Measurements from ENCODE around the gene USF2.

Gene USF2

DNA sequence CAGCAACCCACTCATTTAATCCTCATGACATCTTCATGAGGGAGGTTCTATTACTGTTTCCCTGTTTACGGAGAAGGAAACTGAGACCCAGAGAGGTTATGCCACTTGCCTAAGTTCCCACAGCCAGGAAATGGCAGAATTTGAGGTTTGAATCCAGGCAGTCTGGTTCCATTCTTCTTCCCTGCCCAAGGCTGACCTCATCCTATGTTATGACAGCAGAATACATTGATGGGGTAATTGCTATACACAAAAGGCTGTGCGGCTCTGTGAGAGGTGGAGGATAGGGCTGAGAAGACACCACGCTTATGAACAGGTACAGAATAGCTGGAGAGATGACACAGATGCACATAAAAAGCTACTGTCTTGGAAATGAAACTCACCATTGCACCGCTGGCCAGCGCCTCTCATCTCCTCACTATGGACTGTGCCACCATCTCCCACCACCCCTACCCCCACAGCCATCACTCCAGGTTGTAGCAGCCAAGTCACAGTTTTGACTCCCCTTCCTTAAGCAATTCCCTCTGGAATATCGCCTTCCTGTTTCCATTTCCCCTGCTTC is 34.7 kb downstream of the USF2 start:
- no peak for DNase-seq

DNA sequence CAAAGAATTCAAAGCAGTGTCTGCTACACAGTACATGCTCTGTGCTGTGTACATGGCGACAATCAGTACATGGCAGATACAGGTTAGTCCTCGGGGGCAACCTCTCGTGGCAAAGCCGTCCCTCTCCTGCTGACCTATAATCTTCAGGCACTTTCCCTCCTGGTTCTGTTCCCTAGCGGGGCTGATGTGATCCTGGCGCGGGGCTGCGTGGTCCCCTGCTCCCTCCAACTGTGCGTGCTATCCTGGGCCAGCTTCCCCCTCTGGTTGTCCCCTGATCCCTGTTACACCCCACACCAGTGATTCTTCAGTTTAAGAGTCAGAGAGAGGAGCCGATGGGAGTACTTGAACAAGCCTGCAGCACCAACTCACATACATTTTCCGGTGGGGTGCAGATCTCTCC is 35.3 kb downstream of the USF2 start:
- DNase-seq = no peak

DNA sequence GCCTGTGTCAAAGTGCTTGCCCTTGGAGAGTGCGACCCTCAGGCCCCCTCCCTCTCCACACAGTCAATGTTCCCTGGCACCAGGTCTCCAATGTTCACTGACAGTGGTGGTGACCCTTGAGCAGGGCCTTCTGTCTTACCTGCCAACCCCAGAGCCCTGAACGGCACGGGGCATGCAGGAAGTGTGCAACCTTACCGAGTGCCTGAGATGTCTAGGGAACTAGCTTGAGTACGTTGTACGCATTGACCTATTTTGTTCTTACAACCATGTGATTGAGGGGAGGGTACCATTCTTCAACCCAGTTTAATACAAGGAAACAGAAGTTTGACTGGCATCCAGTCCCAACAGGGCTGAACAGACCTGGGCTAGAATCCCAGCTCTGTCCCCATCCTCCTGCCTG is 36.4 kb downstream of the USF2 start:
- no peak for DNase-seq

DNA sequence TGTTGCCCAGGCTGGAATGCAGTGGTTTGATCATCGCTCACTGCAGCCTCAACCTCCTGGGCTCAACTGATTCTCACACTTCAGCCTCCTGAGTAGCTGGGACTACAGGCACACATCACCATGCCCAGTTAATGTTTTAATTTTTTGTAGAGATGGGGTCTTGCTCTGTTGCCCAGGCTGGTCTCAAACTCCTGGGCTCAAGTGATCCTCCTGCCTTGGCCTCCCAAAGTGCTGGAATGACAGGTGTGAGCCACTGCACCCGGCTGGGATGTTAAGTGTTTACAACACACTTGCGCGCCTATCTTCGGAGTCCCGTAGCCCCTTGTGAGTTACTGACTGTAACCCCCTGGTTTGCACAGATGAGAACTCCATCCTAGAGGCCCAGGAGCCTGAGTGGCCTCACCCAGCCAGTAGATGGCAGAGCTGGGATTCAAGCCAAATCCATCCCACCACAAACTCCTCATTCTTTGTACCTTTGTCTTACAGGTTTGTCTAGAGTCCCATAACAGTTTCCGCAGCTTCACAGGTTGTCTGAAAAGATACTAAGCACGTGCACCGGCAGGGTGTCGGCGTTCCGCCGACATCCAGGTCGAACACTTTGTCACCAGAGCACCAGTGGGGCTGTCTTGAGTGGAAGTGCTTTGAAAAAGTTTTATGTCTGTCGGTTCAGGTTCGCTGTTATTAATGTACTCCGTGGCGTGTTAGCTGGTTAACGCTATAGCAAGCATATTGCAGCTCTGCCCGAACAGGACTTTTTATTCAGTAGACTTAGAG is 37.9 kb downstream of the USF2 start:
- no peak for DNase-seq

DNA sequence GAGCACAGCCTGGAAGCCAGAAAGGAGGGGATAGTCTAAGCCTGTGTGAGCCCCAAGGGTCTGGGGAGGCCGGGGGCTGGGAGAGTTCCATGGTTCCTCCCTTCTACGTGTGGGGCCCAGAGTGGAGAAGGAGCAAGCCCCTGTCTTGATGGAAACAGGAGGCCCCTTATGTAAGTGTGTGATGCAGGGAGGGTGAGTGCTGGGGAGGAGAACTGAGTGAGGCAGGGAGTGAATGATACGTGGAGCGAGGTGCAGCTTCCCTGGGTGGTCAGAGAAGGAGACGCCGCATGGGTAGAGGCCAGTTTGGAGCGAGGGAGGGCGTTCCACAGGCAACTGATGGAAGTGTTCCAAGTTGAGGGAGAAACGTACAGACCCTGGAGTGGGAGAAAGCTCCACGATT is 39.2 kb downstream of the USF2 start:
- DNase-seq = no peak

DNA sequence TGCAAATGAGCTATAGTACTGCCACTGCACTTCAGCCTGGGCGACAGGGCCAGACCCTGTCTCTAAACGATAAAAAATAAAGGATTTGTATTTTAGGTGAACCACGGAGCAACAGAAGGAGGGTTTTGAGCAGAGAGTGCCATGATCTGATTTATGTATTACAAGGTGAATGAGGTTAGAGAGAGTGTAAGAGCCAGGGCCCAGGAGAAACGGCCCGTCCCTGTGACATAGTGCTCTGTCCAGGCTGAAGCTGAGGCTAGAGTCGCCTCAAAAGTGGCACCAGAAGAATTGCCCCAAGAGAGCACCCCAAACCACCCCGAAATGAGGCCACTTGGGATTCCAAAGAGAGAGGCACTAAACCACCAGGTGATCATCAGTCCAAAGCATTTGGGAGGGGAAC is 40.1 kb downstream of the USF2 start:
- DNase-seq = no peak

DNA sequence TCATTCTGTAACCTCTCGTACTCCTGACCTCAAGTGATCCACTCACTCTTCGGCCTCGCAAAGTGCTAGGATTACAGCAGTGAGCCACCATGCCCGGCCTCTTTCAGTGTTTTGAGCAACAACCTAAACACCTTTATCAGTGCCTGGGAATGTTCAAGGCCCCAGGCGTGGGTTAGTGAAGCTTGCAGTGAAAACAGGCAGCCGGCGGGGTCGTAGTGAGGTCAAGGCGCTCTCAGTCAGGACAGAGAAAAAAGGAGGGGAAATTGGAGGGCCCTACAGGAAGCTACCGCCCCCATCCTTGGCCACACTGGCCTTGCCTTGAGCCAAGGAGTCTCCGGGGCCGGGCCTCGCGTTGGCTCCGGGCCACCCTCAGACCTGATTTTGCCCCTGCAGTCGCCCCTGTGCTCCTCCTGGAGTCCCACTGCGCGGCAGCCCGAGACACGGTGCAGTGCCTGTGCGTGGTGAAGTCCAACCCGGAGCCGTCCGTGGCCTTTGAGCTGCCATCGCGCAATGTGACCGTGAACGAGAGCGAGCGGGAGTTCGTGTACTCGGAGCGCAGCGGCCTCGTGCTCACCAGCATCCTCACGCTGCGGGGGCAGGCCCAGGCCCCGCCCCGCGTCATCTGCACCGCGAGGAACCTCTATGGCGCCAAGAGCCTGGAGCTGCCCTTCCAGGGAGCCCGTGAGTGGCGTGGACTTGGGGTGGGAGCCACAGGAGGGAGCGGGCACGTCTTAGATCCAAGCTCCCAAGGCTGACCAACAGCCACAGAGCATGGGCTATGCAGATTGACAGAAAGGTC is 40.9 kb downstream of the USF2 start:
- no peak for DNase-seq

DNA sequence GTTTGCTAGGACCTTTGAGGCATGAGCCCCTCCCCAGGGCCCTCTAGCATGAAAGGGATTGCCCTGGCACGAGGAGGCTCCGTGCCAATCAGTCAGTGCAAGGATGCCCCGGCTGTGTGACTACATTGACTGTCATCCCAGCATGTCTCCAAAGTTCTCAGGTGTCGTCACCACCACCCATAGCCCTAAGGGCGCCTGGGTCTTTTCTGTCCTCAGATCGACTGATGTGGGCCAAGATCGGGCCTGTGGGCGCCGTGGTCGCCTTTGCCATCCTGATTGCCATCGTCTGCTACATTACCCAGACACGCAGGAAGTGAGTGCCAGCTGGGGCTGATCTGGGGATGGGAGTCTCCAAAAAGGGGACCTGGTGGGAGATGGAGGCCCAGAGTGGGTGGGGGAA is 41.6 kb downstream of the USF2 start:
- DNase-seq = no peak

DNA sequence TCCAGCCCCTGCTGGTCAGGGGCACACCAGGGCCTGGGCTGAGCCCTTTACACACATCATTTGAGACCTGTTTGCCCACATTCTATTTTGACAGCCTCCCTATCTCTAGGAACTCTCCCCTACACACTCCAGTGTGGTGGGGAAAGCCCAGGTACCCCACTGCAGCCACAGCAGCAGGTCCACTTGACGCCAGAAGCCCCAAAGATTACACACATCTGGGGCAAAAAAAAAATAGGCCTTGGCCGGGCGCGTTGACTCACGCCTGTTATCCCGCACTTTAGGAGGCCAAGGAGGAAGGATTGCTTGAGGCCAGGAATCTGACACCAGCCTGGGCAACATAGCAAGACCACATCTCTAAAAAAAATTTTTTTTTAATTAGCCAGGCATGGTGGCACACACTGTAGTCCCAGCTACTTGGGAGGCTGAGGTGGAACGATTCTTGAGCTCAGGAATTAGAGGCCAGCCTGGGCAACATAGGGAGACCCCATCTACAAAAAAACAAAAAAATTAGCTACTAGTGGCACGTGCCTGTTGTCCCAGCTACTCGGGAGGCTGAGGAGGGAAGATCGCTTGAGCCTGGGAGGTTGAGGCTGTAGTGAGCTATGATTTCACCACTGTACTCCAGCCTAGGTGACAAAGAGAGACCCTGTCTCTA is 42.2 kb downstream of the USF2 start:
- no peak for DNase-seq

DNA sequence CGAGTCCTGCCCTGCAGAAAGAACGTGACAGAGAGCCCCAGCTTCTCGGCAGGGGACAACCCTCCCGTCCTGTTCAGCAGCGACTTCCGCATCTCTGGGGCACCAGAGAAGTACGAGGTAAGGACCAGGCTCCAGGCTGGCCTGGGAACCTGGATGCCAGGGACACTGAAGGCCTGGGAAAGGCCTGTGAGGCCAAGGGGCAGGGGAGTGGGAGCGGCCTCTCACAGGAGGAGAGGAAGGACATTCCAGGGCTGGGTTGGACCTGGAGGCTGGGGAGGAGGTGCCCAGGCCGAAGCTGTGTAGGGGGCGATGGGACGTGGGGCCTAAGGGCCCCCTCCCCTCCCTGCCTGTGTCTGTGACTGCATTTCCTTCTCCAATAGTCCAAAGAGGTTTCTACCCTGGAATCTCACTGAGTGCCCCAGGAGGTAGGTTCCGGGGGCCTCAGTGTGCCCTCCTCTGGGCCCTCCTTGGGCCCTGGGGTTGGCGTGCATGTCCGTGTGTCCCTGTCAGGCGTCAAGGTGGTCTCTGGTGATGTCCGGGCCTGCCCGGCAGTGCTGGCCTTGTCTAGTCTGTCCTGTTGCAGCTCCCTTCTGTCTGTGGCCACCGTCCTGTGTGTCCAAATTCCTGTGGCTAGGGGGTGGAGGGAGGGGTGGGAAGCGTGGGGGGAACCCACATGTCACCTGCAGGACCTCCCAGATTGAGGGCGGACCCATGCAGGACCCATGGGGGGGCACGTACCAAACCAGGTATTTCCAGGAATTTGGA is 43.3 kb downstream of the USF2 start:
- DNase-seq = no peak

DNA sequence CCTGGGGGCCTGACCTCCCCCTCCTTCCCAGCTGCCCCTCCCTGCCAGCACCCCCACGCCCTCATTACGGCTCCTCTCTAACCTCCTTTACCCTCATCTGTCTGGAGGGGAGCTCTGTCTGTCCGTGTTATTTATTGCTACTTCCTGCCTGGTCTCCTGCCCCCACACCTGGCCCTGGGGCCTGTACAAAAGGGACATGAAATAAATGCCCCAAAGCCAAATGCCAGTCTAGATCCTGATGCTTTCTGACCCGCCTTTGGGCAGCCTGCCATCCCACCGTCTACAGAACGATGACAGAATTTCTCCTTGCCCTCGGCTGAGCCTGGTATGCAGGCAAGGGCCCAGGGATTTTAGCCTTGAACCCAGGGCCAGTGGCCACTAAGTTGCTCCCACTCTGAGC is 44.8 kb downstream of the USF2 start:
- DNase-seq = no peak

DNA sequence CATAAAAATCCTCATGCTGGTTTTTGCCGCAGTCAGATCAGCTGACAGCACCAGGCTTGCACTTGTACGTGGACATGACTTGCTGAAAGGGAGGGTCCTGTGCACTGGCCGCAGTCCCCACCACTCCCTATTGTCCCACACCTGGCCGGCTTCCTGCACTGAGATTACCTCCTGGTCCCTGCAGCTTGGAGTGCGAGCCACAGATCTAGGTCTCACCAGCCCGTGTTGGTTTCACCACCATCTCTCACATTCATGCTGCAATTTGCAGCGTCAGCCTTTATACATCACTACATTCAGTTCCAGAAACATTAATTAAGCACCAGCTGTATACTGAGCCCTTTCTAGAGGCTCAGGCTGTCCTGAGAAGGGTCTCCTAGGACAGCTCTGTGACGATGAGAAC is 45.3 kb downstream of the USF2 start:
- DNase-seq = no peak

DNA sequence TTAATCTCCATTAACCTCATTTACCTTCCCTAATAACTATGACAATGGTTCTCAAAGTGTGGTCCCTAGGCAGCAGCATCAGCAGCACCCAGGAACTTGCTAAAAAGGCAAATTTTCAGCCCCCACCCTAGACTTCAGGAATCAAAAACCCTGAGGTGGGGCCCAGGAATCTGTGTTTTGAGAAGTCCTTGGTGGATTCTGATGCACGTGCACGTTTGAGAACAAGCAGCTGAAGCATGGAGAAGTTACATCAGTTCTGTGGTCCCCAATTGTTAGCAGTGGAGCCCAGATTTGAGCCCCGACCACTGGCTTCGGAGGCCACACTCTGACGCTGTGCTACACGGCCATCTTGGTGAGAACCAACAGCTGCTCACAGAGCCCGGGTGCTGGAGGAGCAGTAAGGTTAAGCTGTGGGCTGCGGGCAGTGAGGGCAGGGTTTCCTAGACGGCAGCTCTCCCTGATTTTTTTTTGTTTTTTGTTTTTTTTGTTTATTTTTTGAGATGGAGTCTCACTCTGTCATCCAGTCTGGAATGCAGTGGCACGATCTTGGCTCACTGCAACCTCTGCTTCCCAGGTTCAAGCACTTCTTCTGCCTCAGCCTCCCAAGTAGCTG is 46.2 kb downstream of the USF2 start:
- DNase-seq = no peak

DNA sequence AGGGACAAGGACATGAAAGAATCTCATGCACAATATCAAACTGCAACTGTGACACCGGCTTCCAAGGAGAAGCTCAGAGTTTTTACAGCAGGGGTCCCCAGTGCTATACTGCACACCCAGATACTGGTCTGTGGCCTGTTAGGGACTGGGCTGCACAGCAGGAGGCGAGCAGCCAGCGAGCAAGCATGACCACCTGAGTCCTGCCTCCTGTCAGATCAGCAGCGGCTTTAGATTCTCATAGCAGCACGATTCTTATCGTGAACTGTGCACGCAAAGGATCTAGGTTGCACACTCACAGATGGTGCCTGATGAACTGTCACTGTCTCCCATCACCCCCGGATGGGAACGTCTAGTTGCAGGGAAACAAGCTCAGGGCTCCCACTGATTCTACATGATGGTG is 47.1 kb downstream of the USF2 start:
- no peak for DNase-seq

DNA sequence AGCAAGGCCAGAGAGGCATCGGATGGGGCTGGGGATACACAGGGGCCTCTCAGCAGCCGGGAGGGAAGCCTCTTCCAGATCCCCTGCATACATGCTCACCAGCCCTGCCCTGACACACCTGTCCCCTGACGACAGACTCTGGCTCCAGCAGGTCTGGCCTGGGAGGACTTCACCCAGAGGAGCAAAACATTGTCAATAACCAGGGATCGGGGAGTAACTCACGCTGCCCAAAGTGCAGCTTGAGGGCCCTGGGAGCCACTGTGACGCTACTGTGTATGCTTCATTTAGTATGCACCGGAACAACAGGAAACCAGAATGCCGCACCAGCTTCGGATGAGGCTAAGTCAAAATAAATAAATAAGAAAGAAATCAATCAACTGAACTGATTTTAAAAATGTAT is 47.8 kb downstream of the USF2 start:
- no peak for DNase-seq

DNA sequence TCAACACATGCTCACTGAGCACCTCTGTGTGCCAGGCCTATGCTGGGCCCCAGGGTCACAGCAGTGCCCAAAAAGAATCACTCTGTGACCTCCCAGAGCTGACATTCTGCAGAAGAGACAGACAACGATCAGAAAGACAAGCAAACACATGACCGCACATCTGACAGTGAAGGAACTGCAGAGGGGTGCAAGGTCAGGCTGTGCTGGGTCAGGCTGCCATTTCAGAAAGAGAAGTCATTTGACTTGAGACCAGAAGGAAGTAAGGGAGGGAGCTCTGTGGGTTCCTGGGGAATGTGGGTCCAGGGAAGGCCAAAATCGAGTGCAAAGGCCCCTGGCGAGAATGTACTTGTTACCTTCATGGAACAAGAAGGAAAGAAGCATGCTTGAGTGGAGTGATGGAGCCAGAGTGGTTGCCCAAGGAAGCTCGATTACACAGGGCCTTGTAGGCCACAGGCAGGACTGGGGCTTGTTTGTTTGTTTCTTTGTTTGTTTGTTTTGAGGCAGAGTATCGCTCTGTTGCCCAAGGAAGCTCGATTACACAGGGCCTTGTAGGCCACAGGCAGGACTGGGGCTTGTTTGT is 48.8 kb downstream of the USF2 start:
- DNase-seq = no peak

DNA sequence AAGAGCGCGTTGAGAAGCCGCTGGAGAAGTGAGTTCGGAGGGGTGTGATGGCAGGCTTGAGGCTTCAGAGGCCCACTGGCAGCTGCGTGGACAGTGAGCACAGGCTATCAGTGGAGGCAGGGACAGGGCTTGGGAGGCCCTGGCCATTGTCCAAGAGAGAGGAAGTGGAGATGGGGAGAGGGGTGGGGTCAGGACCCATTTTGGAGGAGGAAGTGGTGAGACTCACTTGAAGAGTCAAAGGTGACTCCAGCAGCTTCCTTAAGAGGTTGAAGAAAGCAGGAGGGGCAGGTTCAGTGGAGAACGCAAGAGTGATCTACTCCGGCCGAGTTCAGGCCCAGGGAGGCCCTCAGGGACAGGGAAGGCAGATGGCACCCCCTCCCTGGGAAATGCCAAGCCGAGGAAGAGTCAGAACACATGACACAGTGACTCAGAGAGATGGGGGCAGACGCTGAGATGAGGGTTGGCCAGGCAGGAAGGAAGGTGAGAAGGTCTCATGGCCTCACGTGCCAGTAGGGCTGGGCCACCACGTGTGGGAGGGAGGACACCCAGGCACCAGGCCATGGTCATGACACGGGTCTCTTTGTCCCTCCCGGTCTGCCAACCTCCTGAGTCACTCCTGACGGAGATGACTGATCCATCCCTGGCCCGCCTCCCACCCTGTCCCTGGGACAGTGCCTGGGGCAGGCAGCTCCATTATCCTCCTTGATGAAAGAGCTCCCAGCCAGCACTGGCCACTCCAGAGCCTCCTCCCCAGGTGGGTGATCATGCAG is 50.1 kb downstream of the USF2 start:
- no peak for DNase-seq

DNA sequence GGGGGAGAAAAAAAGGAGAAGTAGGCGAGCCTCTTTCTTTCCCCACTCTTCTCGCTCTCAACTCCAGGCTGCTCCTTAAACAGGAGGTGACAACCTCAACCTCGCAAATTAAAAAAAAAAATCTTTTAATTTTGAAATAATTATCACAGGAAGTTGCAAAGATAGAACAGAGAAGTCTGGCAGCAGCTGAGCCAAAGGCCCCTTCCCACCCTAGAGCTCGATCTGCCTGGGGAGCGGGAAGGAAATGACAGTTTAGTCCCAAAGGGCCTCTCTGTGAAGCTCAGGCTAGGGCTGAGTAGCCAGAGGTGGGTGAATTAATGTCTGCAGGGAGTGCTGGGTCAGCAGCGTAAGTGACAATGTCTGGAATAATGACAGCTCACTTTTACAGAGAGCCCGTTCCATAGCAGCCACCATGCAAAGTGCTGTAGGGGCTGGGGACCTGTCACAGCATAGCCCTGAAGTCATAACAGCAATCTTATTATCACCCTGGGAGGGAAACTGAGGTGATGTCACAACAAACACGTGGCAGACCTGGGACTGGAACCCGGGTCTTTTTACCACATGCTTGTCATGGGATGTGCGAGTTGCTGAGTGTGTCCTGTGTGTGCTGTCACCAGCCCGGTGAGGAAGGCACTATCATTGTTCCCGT is 51.4 kb downstream of the USF2 start:
- no peak for DNase-seq

DNA sequence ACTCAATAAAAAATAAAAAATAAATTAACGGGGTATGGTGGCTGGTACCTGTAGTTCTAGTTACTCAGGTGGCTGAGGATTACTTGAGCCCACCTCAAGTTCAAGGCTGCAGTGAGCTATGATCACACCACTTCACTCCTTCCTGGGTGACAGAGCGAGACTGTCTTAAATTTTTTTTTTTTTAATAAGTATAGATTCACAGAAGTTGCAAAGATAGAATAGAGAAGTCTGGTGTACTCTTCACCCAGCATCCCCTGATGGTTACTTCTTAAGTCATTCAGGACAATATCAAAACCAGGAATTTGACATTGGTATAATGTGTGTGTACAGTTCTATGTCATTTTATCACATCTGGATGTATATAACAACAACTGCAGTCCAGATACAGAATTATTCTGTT is 52.5 kb downstream of the USF2 start:
- no peak for DNase-seq

DNA sequence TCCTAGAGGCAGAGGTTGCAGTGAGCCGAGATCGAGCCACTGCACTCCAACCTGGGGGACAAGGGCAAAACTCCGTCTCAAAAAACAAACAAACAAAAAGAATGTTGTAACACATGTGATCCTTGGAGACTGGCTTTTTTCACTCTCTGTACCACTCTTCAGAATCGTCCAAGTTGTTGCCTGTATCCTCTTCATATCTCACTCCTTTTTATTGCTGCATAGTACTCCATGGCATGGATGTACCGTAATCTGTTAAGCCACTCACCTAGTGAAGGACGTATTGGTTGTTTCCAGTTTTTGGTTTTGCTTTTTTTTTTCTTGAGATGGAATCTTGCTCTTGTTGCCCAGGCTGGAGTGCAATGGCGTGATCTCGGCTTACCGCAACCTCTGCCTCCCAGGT is 53.3 kb downstream of the USF2 start:
- DNase-seq = no peak

DNA sequence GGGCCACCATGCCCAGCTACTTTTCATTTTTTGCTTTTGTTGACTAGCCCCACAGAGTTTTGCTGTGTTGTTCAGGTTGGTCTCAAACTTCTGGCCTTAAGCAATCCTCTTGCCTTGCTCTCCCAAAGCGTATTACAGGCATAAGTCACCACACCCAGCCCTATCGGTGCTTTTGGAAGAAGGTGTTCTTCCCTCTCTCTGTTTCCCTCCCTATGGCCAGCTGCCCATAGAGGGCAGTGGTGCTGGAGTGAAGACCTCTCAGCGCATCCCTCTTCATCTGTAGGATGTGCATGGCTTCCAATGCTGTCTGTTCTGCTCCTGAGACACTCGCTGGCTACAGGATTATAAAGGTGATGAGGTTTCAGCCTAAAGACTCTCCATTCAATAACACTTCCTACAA is 58.9 kb downstream of the USF2 start:
- no peak for DNase-seq
